GM19372 (cell line): ENCODE data around the gene PROS1.
"Not testable (repeated sequence)": the region's sequence is repeated elsewhere in the genome, so short reads cannot be mapped to it uniquely, and the experiment has no call there.

Experiments
- ATAC-seq: cut with Tn5 transposase; IDR thresholded peaks from one replicate; pipeline ENCODE4 v1.9.1; 2021; ENCODE audit warnings: mild to moderate bottlenecking, low read depth, moderate library complexity; ENCODE audit not compliant: unreplicated experiment

PROS1 gene

DNA sequence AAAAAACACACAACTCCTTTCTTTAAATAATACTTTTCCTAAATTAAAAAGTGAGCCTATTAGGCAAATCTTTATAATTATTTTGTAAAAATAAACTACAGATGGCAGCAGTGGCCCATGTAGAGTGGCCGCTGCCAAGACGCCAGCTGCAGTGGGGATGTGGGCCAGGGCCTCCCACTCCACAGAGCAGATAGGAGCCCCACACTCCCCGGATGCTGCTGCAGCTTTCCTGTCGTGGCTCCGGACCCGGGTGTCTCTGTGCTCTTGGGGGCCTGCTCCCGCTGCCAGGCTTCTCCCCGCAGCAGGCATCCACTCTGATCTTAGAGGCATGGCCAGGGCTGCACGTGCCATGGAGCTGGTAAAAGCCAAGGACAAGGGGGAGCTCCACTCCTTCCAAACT lies 67.5 kb downstream of the PROS1 start:
- no peak for ATAC-seq

DNA sequence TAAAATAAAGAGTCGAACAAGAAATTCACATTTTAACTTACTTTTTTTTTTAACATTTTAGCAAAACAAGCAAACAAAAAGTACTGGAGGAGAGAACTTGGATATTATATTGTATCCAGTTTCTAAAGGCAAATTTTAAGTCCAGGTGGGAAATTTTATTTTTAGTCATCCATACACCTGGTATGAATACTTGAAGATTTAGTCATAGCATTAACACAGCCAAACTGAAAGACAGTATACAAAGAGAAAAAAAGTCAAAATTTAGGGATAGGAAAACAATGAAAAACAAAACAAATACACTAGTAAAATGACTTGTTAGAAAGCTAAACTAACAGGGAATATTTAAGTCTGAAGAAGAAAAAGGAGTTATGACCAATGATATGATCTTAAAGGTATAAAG lies 69.1 kb downstream of the PROS1 start:
- ATAC-seq: no peak

DNA sequence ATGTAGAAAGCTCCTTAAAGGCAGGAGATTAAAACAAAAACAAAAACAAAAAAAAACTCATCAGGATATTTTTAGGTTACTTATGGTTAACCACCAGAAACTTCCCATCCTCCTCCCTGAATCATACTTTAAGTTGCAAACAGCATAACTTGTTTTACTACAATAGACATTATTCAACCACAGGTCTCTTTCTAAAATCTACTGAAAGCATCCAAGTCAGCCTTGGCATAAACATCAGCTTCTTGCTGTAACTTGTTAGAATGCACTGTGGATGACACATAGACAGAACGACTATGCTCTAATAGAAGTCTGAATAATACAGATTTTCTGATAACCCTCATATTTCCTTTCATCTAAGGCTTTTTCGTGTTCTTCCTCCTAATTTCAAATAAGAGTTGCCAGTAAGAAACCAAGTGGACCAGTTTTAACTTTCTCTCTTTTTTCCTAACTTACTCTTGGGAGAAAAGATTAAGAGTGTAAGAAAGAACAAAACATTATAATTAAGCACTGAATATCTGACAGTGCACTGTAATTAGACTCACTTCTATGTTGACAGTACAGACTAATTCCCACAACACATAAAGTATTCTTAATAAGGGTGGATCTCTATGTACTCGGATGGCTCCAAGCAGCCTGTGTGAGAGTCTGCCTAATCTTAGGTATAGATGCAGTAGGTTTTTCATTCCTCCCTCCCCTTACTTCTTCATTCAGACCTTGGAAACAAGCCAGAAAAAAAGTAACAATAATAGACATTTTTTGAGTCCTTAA lies 95.3 kb downstream of the PROS1 start:
- ATAC-seq: not testable (repeated sequence)

DNA sequence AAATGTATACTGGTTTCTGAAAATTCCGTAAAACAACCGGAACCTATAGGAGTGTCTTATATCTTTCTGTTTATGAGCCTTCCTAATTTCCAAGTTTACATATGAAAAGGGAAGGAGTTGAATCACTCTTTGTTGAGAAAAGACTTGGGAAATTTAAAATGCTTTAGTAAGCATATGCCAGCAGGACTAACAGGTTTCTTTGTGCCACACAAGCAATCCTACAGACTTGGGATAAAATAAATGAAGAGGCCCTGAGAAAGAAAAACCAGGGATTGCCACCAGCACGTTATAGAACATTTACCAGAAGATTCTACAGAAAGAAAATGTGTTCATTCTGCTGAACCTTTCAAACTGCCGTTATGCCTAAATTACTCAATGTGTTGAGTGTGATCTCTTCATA lies 96.3 kb downstream of the PROS1 start:
- ATAC-seq: not testable (repeated sequence)

DNA sequence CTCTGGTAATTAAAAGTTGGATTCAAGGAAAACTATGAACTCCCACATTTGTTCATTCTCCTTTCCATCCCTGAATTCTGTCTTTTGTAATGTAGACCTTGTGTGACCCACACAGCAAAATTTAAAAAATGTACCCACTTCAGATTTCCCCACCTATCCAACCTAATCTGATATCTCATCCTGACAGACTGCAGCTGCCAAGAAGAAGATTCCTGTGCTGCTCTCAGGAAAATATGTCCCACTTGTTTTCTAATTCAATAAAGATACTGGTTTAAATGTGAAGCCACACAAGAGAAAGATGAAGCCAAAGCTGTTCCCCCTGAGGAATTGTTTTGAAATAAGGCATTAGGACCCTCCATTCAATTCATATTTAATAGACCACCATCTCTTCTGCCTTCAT lies 100.3 kb downstream of the PROS1 start:
- not testable (repeated sequence) for ATAC-seq

DNA sequence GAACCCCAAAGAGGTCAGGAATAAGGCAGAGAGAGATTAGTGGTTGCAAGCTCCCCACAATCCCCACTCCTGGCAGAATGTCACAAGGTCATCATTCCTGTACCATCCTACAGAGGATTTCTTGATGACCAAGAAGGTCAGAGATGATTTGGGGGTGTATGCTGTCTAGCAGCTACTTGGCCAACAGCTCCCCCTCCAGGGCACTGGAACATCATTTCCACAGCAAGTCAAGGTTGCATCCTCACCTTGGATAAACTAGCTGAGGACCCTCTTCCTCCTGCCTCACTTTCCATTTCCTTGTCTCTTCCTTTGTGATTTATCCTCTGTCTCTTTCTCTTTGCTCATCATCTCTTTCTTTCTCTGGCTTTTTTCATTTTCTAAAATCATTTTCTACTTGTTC lies 106.3 kb downstream of the PROS1 start:
- no peak for ATAC-seq

DNA sequence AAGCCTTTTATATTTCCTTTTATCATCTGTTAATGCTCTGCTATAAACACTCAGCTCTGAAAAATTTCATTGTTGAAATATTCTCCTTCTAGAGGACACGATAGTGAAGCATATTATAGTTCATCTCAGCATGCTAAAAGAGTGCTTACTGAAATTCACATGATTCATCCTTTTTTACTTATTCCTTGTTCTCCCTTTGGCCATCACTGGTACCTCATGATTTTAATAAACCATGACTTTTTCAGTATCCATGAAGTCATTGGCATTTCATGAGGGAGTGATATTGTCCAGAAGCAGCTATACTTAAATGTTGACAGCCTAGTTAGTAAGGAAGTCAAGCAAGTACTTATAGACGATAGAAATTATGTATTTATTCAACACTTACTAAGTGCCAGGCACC lies 112.7 kb downstream of the PROS1 start:
- no peak for ATAC-seq

DNA sequence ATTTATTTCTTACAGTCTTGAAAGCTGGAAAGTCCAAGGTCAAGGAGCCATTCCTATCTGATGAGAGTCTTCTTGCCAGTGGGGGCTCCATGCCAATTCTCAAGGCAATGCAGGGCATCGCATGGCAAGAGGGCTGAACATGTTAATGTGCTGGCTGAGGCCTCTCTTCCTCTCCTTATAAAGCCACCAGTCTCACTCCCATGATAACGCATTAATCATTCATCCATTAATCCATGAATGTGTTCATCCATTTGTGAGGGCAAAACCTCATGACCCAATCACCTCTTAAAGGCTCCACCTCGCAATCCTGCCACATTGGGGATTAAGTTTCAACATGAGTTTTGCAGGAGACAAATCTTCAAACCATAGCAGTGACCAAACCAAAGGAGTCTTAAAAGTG lies 118.3 kb downstream of the PROS1 start:
- no peak for ATAC-seq

DNA sequence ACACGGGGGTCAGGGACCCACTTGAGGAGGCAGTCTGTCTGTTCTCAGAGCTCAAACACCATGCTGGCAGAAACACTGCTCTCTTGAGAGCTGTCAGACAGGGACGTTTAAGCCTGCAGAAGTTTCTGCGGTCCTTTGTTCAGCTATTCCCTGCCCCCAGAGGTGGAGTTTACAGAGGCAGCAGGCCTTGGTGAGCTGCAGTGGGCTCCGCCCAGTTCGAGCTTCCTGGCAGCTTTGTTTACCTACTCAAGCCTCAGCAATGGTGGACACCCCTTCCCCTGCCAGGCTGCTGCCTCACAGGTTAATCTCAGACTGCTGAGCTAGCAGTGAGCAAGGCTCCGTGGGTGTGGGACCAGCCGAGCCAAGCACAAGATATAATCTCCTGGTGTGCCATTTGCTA lies 121.5 kb downstream of the PROS1 start:
- not testable (repeated sequence) for ATAC-seq

DNA sequence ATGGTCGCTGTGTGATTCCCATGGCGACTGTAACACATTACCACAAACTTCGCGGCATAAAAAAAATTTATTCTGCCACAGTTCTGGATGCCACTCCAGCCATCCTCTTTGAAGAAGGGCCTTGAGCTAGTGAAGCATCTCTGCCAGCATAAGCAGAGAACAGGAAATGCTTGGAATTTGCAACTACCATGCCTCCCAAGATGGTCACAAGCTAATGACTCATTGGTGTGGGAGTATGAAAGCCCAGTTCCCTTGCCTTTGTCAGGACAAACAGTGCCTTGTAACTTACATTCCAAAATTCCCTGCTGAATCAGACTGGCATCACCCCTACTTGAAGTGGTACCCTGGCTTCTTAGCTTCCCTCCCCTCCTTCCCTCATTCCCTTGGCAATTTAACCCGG lies 129.7 kb downstream of the PROS1 start:
- ATAC-seq: no peak

DNA sequence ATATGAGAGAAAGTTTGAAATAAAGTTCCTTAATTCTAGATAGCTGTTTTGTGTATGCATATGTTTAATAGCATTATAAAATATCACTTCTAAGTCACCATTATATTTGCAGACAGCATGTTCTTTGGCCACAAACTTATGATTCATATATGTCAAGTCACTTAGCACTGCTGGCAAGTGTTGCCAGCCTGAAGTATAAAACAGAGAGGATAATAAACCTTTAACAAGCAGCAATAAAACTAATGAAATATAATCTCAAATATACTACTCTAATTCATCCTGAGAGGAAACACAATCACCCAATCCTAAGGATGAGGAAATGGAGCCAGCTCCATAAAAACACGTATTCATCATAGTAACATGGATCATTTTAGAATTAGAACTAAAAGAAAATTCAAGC lies 134.5 kb downstream of the PROS1 start:
- ATAC-seq: not testable (repeated sequence)
